Panc1 (cell line): Measurements from ENCODE around the gene CCR9. TPM values are rescaled to one million over a fixed set of nuclear protein-coding genes. Genes with fewer than 3 reads are reported as not detected.

ENCODE experiments used
- ATAC-seq: fragments of 200-7000 bp; cut with Tn5 transposase; 2 replicates; pipeline ENCODE4 v1.9.1; 2020; ENCODE audit warnings: mild to moderate bottlenecking, moderate library complexity
- BruUV-seq: library from RNA; stranded (reverse); fragments of 400-500 nt; replicated peaks from 2 replicates; lab custom pipeline; 2021; lab: Mats Ljungman, UMichigan
- CTCF ChIA-PET: fragments of 300-600 bp; sonication (Branson Sonifier 250); formaldehyde crosslinking; loops from one replicate; lab custom pipeline; 2022; ENCODE audit warnings: antibody characterized with exemption; lab: Charles Lee
- POLR2A ChIA-PET: fragments of 300-600 bp; sonication (Branson Sonifier 250); formaldehyde crosslinking; loops from one replicate; lab custom pipeline; 2022; ENCODE audit warnings: antibody characterized with exemption; lab: Charles Lee
- DNase-seq: peaks from one replicate; pipeline ENCODE4 v3.0.0-alpha.2; 2010; ENCODE audit warnings: low read depth, low spot score
- H3K27ac ChIP-seq: 2 replicates; pipeline ENCODE4 v1.5.1; 2011; ENCODE audit warnings: mild to moderate bottlenecking, low read length, inconsistent platforms
- H3K27me3 ChIP-seq: fragments of 200-500 bp; sonication (Bioruptor generic); 2 replicates; pipeline ENCODE4 v1.6.0; 2014; ENCODE audit warnings: low read length, inconsistent platforms; ENCODE audit not compliant: control insufficient read depth, insufficient read depth
- H3K36me3 ChIP-seq: fragments of 200-500 bp; sonication (Bioruptor generic); 2 replicates; pipeline ENCODE4 v1.5.1; 2014; ENCODE audit warnings: inconsistent platforms, mild to moderate bottlenecking, low read length, moderate library complexity; ENCODE audit not compliant: control insufficient read depth, insufficient read depth
- H3K4me1 ChIP-seq: 2 replicates; pipeline ENCODE4 v1.5.1; 2011; ENCODE audit warnings: inconsistent platforms, mild to moderate bottlenecking, low read length, moderate library complexity; ENCODE audit not compliant: control insufficient read depth, insufficient read depth
- H3K4me3 ChIP-seq, 2 experiments: 2 replicates each; pipeline ENCODE4 v1.5.1; 2011 to 2012; ENCODE audit warnings: low read depth in 2 of 2, low read length in 2 of 2, mild to moderate bottlenecking in 2 of 2, inconsistent platforms in 1 of 2, moderate library complexity in 1 of 2
- H3K9me3 ChIP-seq: fragments of 200-500 bp; sonication (Bioruptor generic); 2 replicates; pipeline ENCODE4 v1.5.1; 2014; ENCODE audit warnings: low read depth, mild to moderate bottlenecking, inconsistent platforms, low read length, moderate library complexity; ENCODE audit not compliant: control insufficient read depth, insufficient read depth
- POLR2AphosphoS5 ChIP-seq: IDR thresholded peaks from 2 replicates; pipeline ENCODE4 v1.6.1; 2012; ENCODE audit warnings: mild to moderate bottlenecking, low read depth, low read length, moderate library complexity
- SIN3A ChIP-seq: IDR thresholded peaks from 2 replicates; pipeline ENCODE4 v1.6.1; 2012; ENCODE audit warnings: low read depth, mild to moderate bottlenecking, low read length, moderate library complexity, borderline replicate concordance; ENCODE audit not compliant: insufficient read depth
- TCF7L2 ChIP-seq: IDR thresholded peaks from 2 replicates; pipeline ENCODE4 v1.6.1; 2011; ENCODE audit warnings: mild to moderate bottlenecking, low read depth, low read length, inconsistent platforms
- in situ Hi-C: cut with HindIII; loops from 2 replicates; pipeline ENCODE4 v1.10.0; 2016; ENCODE audit warnings: low sequenced_read_pairs, low pct_unique_long_range_greater_than_20kb
- intact Hi-C: fragments of 100-400 bp; cut with micrococcal nuclease; formaldehyde crosslinking; loops from one replicate; pipeline ENCODE4 v1.10.0; 2022; ENCODE audit not compliant: unreplicated experiment
- total RNA-seq: library from RNA; stranded (reverse); gene quantifications from one replicate; pipeline ENCODE4 v1.2.1, GENCODE V29; 2021; ENCODE audit not compliant: unreplicated experiment
- TF ChIP-seq, protein P1 (sequence below): fragments of 450-650 bp; IDR thresholded peaks from 2 replicates; pipeline ENCODE4 v1.5.1; 2017; ENCODE audit warnings: mild to moderate bottlenecking
- TF ChIP-seq, protein P2 (sequence below), 2 experiments: IDR thresholded peaks; 2 replicates each; pipeline ENCODE4 v1.6.1; 2011 to 2012; ENCODE audit warnings: low read depth in 2 of 2, control low read depth in 1 of 2, low read length in 1 of 2, mild to moderate bottlenecking in 1 of 2, moderate library complexity in 1 of 2; ENCODE audit not compliant: insufficient read depth in 1 of 2

Gene CCR9
- total RNA-seq, 1 experiment from 2014 or later, result not detected

DNA sequence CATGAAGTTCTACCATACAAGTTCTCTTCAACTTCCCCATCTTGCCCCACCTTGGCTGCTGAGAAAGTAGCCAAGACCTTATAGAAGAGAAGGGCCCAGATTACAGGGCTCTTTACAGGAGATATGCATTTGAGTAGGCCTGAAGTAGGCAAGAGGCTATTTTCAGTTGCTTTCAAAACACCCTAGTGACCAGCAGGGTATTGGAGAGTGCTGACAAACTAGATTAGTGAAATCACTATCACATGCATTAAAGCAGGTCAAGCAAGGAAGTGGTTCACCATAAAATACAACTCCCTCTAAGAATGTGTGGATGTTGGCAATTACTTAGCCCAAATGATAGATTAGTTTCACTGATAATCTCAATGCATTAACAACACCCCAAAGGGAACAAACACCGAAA, 41.7 kb upstream of the CCR9 start:
- ChIA-PET CTCF (no interaction called here), POLR2A (no interaction called here)
- in situ Hi-C loops, result no loop called here
- DNase-seq (no peak), ATAC-seq (no peak)
- no peaks in the 10 kb centered on the region for H3K9me3 ChIP-seq
- intact Hi-C loops, result no loop called here
- no peak overlapping the region for H3K4me3 ChIP-seq
- peaks cover 9% of the 10 kb centered on the region for H3K27me3 ChIP-seq
- TF ChIP-seq POLR2AphosphoS5 (no peak), SIN3A (no peak), TCF7L2 (no peak)
- TF ChIP-seq, protein P1, sequence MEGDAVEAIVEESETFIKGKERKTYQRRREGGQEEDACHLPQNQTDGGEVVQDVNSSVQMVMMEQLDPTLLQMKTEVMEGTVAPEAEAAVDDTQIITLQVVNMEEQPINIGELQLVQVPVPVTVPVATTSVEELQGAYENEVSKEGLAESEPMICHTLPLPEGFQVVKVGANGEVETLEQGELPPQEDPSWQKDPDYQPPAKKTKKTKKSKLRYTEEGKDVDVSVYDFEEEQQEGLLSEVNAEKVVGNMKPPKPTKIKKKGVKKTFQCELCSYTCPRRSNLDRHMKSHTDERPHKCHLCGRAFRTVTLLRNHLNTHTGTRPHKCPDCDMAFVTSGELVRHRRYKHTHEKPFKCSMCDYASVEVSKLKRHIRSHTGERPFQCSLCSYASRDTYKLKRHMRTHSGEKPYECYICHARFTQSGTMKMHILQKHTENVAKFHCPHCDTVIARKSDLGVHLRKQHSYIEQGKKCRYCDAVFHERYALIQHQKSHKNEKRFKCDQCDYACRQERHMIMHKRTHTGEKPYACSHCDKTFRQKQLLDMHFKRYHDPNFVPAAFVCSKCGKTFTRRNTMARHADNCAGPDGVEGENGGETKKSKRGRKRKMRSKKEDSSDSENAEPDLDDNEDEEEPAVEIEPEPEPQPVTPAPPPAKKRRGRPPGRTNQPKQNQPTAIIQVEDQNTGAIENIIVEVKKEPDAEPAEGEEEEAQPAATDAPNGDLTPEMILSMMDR, result no peak
- TF ChIP-seq, protein P2, sequence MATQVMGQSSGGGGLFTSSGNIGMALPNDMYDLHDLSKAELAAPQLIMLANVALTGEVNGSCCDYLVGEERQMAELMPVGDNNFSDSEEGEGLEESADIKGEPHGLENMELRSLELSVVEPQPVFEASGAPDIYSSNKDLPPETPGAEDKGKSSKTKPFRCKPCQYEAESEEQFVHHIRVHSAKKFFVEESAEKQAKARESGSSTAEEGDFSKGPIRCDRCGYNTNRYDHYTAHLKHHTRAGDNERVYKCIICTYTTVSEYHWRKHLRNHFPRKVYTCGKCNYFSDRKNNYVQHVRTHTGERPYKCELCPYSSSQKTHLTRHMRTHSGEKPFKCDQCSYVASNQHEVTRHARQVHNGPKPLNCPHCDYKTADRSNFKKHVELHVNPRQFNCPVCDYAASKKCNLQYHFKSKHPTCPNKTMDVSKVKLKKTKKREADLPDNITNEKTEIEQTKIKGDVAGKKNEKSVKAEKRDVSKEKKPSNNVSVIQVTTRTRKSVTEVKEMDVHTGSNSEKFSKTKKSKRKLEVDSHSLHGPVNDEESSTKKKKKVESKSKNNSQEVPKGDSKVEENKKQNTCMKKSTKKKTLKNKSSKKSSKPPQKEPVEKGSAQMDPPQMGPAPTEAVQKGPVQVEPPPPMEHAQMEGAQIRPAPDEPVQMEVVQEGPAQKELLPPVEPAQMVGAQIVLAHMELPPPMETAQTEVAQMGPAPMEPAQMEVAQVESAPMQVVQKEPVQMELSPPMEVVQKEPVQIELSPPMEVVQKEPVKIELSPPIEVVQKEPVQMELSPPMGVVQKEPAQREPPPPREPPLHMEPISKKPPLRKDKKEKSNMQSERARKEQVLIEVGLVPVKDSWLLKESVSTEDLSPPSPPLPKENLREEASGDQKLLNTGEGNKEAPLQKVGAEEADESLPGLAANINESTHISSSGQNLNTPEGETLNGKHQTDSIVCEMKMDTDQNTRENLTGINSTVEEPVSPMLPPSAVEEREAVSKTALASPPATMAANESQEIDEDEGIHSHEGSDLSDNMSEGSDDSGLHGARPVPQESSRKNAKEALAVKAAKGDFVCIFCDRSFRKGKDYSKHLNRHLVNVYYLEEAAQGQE (IDR thresholded peaks at IDR 0.05; ENCODE audit: insufficient read depth in 1 of 2, low read depth in 2 of 2, low read length in 1 of 2), result no peak
- no peak overlapping the region for H3K27ac ChIP-seq
- H3K4me1 ChIP-seq, result no peaks in the 10 kb centered on the region
- BruUV-seq, result no TSS peak
- no peaks in the 10 kb centered on the region; the same call in 1 of the 2 replicates for H3K36me3 ChIP-seq

DNA sequence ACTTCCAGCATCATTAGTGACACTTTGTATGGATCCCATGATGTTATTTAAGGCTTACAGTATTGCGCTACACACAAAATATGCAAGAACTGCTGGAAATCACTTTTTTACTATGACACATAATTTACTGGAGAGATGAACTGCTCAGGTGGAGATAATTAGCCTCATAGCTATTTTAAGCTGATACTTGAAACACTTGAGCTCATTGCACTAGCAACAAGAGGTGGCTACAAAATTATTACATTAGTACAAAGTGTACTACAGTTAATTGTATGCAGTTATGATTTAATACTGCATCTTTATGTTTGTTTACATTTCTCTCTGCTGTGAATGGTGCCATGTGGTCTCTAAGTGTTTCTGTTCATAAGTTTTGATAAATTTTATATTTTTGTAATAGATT, 38.0 kb upstream of the CCR9 start:
- no peaks in the 10 kb centered on the region for H3K36me3 ChIP-seq
- ATAC-seq (no peak), DNase-seq (no peak)
- H3K27ac ChIP-seq, result no peak overlapping the region
- no peak overlapping the region for H3K4me3 ChIP-seq
- intact Hi-C loops (no loop called here), in situ Hi-C loops (no loop called here)
- TF ChIP-seq, protein P2 (IDR thresholded peaks at IDR 0.05; ENCODE audit: insufficient read depth in 1 of 2, low read depth in 2 of 2, low read length in 1 of 2), result no peak
- BruUV-seq, result no TSS peak
- ChIA-PET POLR2A (no interaction called here), CTCF (no interaction called here)
- no peaks in the 10 kb centered on the region for H3K9me3 ChIP-seq
- peaks cover 9% of the 10 kb centered on the region for H3K27me3 ChIP-seq
- H3K4me1 ChIP-seq, result no peaks in the 10 kb centered on the region
